Measurements from ENCODE around the gene KMT2D. TPM values are rescaled to one million over a fixed set of nuclear protein-coding genes. Genes with fewer than 3 reads are reported as not detected.

Gene KMT2D
- polyA plus RNA-seq, 1 of the 3 experiments (the other 2 are of a cell fraction), result 30.5 TPM

DNA sequence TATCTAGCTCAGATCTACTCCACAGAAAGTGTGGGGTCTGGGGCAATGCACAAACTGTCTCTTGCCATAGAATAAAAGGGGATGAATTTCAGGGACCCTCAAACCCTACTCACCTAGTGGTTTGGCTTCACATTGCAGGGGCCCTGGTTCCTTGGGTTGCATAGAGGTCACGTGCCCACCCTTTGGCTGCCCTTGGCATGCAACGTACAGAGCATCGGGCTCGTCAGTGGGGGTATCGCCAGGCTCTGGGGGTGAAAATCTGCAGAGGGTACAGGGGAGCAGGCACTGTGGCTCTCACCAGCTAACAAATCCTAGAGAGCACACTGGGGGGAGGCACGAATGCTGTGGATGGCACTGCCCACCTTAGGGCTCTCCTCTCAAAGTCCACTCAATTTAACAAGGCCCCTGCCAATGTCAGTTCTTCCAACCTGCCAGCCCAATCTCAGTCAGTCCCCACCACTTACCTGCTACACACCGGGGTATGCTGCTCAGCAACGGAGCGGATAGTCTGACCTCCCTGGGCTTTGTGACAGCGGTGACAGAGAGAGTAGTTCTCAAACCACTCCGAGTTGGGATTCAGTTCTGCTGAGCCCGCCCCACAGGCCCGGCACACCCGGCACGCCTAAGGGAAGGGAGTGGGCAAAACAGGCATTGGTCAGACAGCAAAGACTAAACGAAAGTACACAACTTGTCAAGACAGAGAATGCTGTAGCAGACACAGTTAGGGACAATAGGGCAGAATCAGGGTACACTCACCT lies 8.0 kb downstream of the KMT2D start:
- TF ChIP-seq TAF1 (IDR thresholded peaks at IDR 0.05; ENCODE audit: borderline replicate concordance, low read depth, low read length), result no peak
- TF ChIP-seq RFX5 (IDR thresholded peaks at IDR 0.05; ENCODE audit: low read length), result no peak
- no peak for TF ChIP-seq FOXJ3 (CRISPR knock-in tag; IDR thresholded peaks at IDR 0.05)
- no peak for TF ChIP-seq TEAD4 (IDR thresholded peaks at IDR 0.05; ENCODE audit: borderline replicate concordance, insufficient read depth)
- TF ChIP-seq CHD2 (IDR thresholded peaks at IDR 0.05; ENCODE audit: low read length, partially characterized antibody), result no peak
- no peak for TF ChIP-seq GATA2 (CRISPR knock-in tag; IDR thresholded peaks at IDR 0.05)
- TF ChIP-seq USF2 (IDR thresholded peaks at IDR 0.05; ENCODE audit: borderline replicate concordance, low read depth, low read length), result no peak
- no peak for TF ChIP-seq CTCF (IDR thresholded peaks at IDR 0.05)
- no peak for TF ChIP-seq SMC3 (IDR thresholded peaks at IDR 0.05; ENCODE audit: low read depth, low read length)
- no peak for TF ChIP-seq MXI1 (IDR thresholded peaks at IDR 0.05; ENCODE audit: low read depth, low read length)
- no peak for TF ChIP-seq GABPA (IDR thresholded peaks at IDR 0.05; ENCODE audit: low read depth)
- no peak for TF ChIP-seq EZH2phosphoT487 (IDR thresholded peaks at IDR 0.05; ENCODE audit: borderline replicate concordance, low read depth)
- TF ChIP-seq JUND (IDR thresholded peaks at IDR 0.05), result no peak
- no peak for TF ChIP-seq TCF12 (IDR thresholded peaks at IDR 0.05)
- TF ChIP-seq RAD21 (IDR thresholded peaks at IDR 0.05; ENCODE audit: low read length), result no peak
- TF ChIP-seq, protein P1, sequence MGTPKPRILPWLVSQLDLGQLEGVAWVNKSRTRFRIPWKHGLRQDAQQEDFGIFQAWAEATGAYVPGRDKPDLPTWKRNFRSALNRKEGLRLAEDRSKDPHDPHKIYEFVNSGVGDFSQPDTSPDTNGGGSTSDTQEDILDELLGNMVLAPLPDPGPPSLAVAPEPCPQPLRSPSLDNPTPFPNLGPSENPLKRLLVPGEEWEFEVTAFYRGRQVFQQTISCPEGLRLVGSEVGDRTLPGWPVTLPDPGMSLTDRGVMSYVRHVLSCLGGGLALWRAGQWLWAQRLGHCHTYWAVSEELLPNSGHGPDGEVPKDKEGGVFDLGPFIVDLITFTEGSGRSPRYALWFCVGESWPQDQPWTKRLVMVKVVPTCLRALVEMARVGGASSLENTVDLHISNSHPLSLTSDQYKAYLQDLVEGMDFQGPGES (IDR thresholded peaks at IDR 0.05; ENCODE audit: low read depth, low read length), result no peak
- no peak for TF ChIP-seq FOXM1 (IDR thresholded peaks at IDR 0.05; ENCODE audit: low read depth)
- no peak for TF ChIP-seq FOSL2 (IDR thresholded peaks at IDR 0.05; ENCODE audit: borderline replicate concordance, low read depth)
- TF ChIP-seq EP300 (IDR thresholded peaks at IDR 0.05; ENCODE audit: borderline replicate concordance in 1 of 2, low read depth in 1 of 2, low read length in 1 of 2), result no peak
- no peak overlapping the region for H3K27ac ChIP-seq (ENCODE audit: low read depth in 2 of 2, low read length in 1 of 2)
- no peak overlapping the region for H3K9ac ChIP-seq
- no peaks in the 10 kb centered on the region for H3K9me2 ChIP-seq
- CTCF ChIA-PET, result interaction anchor here (8.1 kb wide), 1 partner anchor 8 kb away, joined by 49 read pairs; no protein-coding TSS in a partner anchor
- H2AFZ ChIP-seq (ENCODE audit: low read depth), result no peak overlapping the region
- H3F3A ChIP-seq (replicated peaks; ENCODE audit: insufficient read depth), result peaks cover 13% of the 10 kb centered on the region
- H3K9me3 ChIP-seq, result no peaks in the 10 kb centered on the region
- no peak overlapping the region for H3K4me2 ChIP-seq
- peaks cover 68% of the 10 kb centered on the region for H4K20me1 ChIP-seq (ENCODE audit: insufficient read depth)
- H3K36me3 ChIP-seq (replicated peaks in 1 of 2; ENCODE audit: control insufficient read depth in 1 of 2, insufficient read depth in 2 of 2, low read length in 1 of 2), result peaks cover 40 to 74% of the 10 kb centered on the region in 2 experiments
- H3K79me2 ChIP-seq (ENCODE audit: insufficient read depth), result peaks cover 56% of the 10 kb centered on the region
- no peak overlapping the region for H3K4me3 ChIP-seq (ENCODE audit: low read depth in 2 of 2, low read length in 1 of 2)
- POLR2A ChIA-PET, result no interaction called here
- H3K4me1 ChIP-seq (ENCODE audit: control insufficient read depth in 1 of 2, insufficient read depth in 2 of 2, low read depth in 1 of 2, low read length in 1 of 2), result peaks cover 21 to 24% of the 10 kb centered on the region in 2 experiments
- WGBS (ENCODE audit: low lambda C conversion rate), result 91% methylated on average over 16 of the region's 16 CpGs
- no peaks in the 10 kb centered on the region for H3K27me3 ChIP-seq (ENCODE audit: insufficient read depth)
- no peak for DNase-seq

All from SK-N-SH (cell line).